Sigmoid colon (tissue), 7 donors: ENCODE data around the gene NUDT1. TPM values are rescaled to one million over a fixed set of nuclear protein-coding genes. Genes with fewer than 3 reads are reported as not detected.

Source experiments
- DNase-seq: peaks from one replicate; pipeline ENCODE4 v3.0.0-alpha.2; 2019
- H3K27ac ChIP-seq, 4 donors: fragments of 200-600 bp; sonication (generic); one replicate each; pipeline ENCODE4 v1.5.1; 2016 to 2019; ENCODE audit warnings: mild to moderate bottlenecking in 1 of 4
- H3K27me3 ChIP-seq, 3 donors: fragments of 200-600 bp; sonication (generic); one replicate each; pipeline ENCODE4 v1.5.1; 2019; ENCODE audit warnings: mild to moderate bottlenecking in 1 of 3
- H3K36me3 ChIP-seq, 4 donors: fragments of 200-600 bp; sonication (generic); one replicate each; pipeline ENCODE4 v1.5.1; 2016 to 2019
- H3K4me1 ChIP-seq, 4 donors: fragments of 200-600 bp; sonication (generic); one replicate each; pipeline ENCODE4 v1.5.1; 2017 to 2019
- H3K4me3 ChIP-seq, 4 donors: fragments of 200-600 bp; sonication (generic); one replicate each; pipeline ENCODE4 v1.5.1; 2017 to 2019; ENCODE audit warnings: mild to moderate bottlenecking in 2 of 4, moderate library complexity in 1 of 4
- H3K9me3 ChIP-seq, 4 donors: fragments of 200-600 bp in 3 of 4; sonication (generic) in 3 of 4; one replicate each; pipeline versions ENCODE4 v1.5.1 to v1.6.1; 2013 to 2019
- EP300 ChIP-seq, 4 donors: sonication (generic); formaldehyde crosslinking; IDR thresholded peaks; one replicate each; pipeline ENCODE4 v1.6.1; 2017; ENCODE audit warnings: antibody characterized with exemption in 4 of 4
- POLR2A ChIP-seq, 2 donors: fragments of 450-650 bp; IDR thresholded peaks; one replicate each; pipeline ENCODE4 v1.6.1; 2016; ENCODE audit warnings: antibody characterized with exemption in 2 of 2, mild to moderate bottlenecking in 2 of 2, moderate library complexity in 2 of 2
- POLR2AphosphoS5 ChIP-seq, 4 donors: sonication (generic); formaldehyde crosslinking; IDR thresholded peaks; one replicate each; pipeline ENCODE4 v1.6.1; 2017; ENCODE audit warnings: antibody characterized with exemption in 4 of 4
- WGBS, 2 donors: extraction: QIAGEN DNeasy Blood & Tissue Kit; methylation state at CpG; one replicate each; pipeline ENCODE4 v1.1.7; 2013; 5-methylcytosine and 5-hydroxymethylcytosine counted together
- intact Hi-C: fragments of 100-400 bp; cut with DNase I; formaldehyde crosslinking; loops from one replicate; pipeline ENCODE4 v1.15.1; 2023
- polyA plus RNA-seq, 3 donors: library from polyadenylated mRNA; stranded (reverse); fragments of 200-250 nt; gene quantifications; one replicate each; pipeline ENCODE4 v1.2.3, GENCODE V29; 2013
- total RNA-seq, 4 donors: library from RNA; depleted of rRNA; stranded (reverse); fragments of >200 nt; gene quantifications; one replicate each; pipeline ENCODE4 v1.1.0, GENCODE V29; 2016
- TF ChIP-seq, protein P1 (sequence below), 4 experiments: fragments of 450-650 bp in 3 of 4; fragments of 200-600 bp in 1 of 4; IDR thresholded peaks; one replicate each; pipeline ENCODE4 v1.5.1; 2016 to 2019; ENCODE audit warnings: antibody characterized with exemption in 4 of 4, mild to moderate bottlenecking in 3 of 4, moderate library complexity in 2 of 4
- donor health status: healthy with polysubstance abuse.
- donor health status: Bipolar disorder and iron deficiency.
- donor health status: healthy.

NUDT1 gene
- total and polyA plus RNA-seq, 7 donors = 13.3 to 46.9 (median 27.0) TPM

- no peak for DNase-seq
- WGBS, 2 donors = 96 to 97% methylated on average over 13 of the region's 13 CpGs
- Histone ChIP-seq H3K4me1 (peaks cover 0 to 9% (median 0%) of the 10 kb centered on the region in 4 donors), H3K36me3 (peaks cover 0 to 76% (median 26%) of the 10 kb centered on the region in 4 donors), H3K27ac (no peak overlapping the region), H3K4me3 (no peak overlapping the region), H3K9me3 (no peaks in the 10 kb centered on the region), H3K27me3 (no peaks in the 10 kb centered on the region)
- TF ChIP-seq POLR2AphosphoS5 (IDR thresholded peaks at IDR 0.05) (no peak), EP300 (IDR thresholded peaks at IDR 0.05) (no peak), POLR2A (IDR thresholded peaks at IDR 0.05) (no peak)
- TF ChIP-seq, protein P1, sequence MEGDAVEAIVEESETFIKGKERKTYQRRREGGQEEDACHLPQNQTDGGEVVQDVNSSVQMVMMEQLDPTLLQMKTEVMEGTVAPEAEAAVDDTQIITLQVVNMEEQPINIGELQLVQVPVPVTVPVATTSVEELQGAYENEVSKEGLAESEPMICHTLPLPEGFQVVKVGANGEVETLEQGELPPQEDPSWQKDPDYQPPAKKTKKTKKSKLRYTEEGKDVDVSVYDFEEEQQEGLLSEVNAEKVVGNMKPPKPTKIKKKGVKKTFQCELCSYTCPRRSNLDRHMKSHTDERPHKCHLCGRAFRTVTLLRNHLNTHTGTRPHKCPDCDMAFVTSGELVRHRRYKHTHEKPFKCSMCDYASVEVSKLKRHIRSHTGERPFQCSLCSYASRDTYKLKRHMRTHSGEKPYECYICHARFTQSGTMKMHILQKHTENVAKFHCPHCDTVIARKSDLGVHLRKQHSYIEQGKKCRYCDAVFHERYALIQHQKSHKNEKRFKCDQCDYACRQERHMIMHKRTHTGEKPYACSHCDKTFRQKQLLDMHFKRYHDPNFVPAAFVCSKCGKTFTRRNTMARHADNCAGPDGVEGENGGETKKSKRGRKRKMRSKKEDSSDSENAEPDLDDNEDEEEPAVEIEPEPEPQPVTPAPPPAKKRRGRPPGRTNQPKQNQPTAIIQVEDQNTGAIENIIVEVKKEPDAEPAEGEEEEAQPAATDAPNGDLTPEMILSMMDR (IDR thresholded peaks at IDR 0.05) = no peak
- intact Hi-C loops = no loop called here
These were observed 30.1 kb upstream of the NUDT1 start for GRCh38 chr7:2211926-2212325.

GRCh38 chr7:2212906-2213305 lies 29.1 kb upstream of the NUDT1 start:
- no peak for DNase-seq
- Histone ChIP-seq H3K4me1 (peaks cover 0 to 9% (median 0%) of the 10 kb centered on the region in 4 donors), H3K9me3 (no peaks in the 10 kb centered on the region), H3K36me3 (peaks cover 0 to 77% (median 25%) of the 10 kb centered on the region in 4 donors), H3K27ac (no peak overlapping the region), H3K27me3 (no peaks in the 10 kb centered on the region), H3K4me3 (no peak overlapping the region)
- 97 to 99% methylated on average over 10 of the region's 10 CpGs for WGBS, 2 donors
- TF ChIP-seq POLR2AphosphoS5 (IDR thresholded peaks at IDR 0.05) (no peak), POLR2A (IDR thresholded peaks at IDR 0.05) (no peak), EP300 (IDR thresholded peaks at IDR 0.05) (no peak)
- TF ChIP-seq, protein P1 (IDR thresholded peaks at IDR 0.05) = no peak
- intact Hi-C loops = no loop called here

DNA sequence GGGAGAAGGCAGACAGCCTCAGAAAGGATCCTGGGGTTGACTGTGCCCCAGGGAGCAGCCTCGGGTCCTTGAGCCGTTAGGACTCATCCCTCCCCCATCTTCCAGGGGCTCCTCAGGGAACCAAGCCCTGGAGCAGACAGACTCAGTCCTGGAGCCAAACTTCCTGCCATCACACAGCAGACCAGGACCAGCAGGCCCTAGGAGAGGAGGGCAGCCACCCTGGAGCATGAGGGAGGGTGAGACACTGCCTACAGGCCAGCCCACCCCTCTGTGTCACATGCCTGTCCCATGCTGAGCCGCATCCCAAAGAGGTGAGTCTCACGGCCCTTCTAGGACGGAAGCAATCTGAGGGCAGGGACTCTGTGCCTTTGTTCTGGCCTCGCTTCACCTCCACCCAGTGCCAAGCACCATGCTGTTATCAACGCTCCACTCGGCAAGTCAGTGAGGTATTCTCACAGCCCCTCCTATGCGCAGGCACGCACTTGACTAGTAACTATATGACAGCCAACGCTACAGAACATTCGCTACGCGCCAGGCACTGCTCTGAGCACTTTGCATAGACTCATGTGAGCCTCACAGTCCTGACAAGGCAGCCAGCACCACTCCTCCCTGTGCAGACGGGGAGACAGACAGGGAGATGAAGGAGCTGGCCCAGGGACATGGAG lies 28.3 kb upstream of the NUDT1 start:
- H3K36me3 ChIP-seq = peaks cover 0 to 76% (median 28%) of the 10 kb centered on the region in 4 donors
- WGBS, 2 donors = 97% methylated on average over 15 of the region's 15 CpGs

GRCh38 chr7:2214636-2215035 lies 27.4 kb upstream of the NUDT1 start:
- Histone ChIP-seq H3K9me3 (no peaks in the 10 kb centered on the region), H3K27ac (no peak overlapping the region), H3K4me3 (no peak overlapping the region), H3K4me1 (peaks cover 0 to 3% (median 0%) of the 10 kb centered on the region in 4 donors), H3K36me3 (peaks cover 0 to 82% (median 28%) of the 10 kb centered on the region in 4 donors), H3K27me3 (no peaks in the 10 kb centered on the region)
- DNase-seq = no peak
- TF ChIP-seq POLR2A (IDR thresholded peaks at IDR 0.05) = no peak
- TF ChIP-seq, protein P1 (IDR thresholded peaks at IDR 0.05) = no peak
- intact Hi-C loops = no loop called here
- WGBS, 2 donors = 91 to 94% methylated on average over 9 of the region's 9 CpGs

More for the DNA sequence above, 28.3 kb upstream of the NUDT1 start:
- intact Hi-C loops = no loop called here
- TF ChIP-seq POLR2A (IDR thresholded peaks at IDR 0.05) (no peak), EP300 (IDR thresholded peaks at IDR 0.05) (no peak), POLR2AphosphoS5 (IDR thresholded peaks at IDR 0.05) (no peak)
- TF ChIP-seq, protein P1 (IDR thresholded peaks at IDR 0.05) = no peak
- DNase-seq = no peak
- H3K9me3 ChIP-seq = no peaks in the 10 kb centered on the region
- no peak overlapping the region for H3K4me3 ChIP-seq
- H3K27ac ChIP-seq = no peak overlapping the region
- peaks cover 0 to 9% (median 0%) of the 10 kb centered on the region in 4 donors for H3K4me1 ChIP-seq
- no peaks in the 10 kb centered on the region for H3K27me3 ChIP-seq

- TF ChIP-seq POLR2A (IDR thresholded peaks at IDR 0.05) = no peak
- TF ChIP-seq EP300 (IDR thresholded peaks at IDR 0.05) = no peak
- TF ChIP-seq, protein P1 (IDR thresholded peaks at IDR 0.05) = no peak
- no peak for TF ChIP-seq POLR2AphosphoS5 (IDR thresholded peaks at IDR 0.05)
- intact Hi-C loops = no loop called here
- H3K27ac ChIP-seq = no peak overlapping the region
- no peak for DNase-seq
- H3K4me3 ChIP-seq = no peak overlapping the region
- no peaks in the 10 kb centered on the region for H3K27me3 ChIP-seq
- H3K4me1 ChIP-seq = no peaks in the 10 kb centered on the region
- H3K9me3 ChIP-seq = no peaks in the 10 kb centered on the region
- 96% methylated on average over 17 of the region's 17 CpGs for WGBS, 2 donors
- H3K36me3 ChIP-seq = peaks cover 0 to 85% (median 31%) of the 10 kb centered on the region in 4 donors
These were observed 26.2 kb upstream of the NUDT1 start for GRCh38 chr7:2215851-2216250.
